ENCODE data around the gene ASCC1.

DNA sequence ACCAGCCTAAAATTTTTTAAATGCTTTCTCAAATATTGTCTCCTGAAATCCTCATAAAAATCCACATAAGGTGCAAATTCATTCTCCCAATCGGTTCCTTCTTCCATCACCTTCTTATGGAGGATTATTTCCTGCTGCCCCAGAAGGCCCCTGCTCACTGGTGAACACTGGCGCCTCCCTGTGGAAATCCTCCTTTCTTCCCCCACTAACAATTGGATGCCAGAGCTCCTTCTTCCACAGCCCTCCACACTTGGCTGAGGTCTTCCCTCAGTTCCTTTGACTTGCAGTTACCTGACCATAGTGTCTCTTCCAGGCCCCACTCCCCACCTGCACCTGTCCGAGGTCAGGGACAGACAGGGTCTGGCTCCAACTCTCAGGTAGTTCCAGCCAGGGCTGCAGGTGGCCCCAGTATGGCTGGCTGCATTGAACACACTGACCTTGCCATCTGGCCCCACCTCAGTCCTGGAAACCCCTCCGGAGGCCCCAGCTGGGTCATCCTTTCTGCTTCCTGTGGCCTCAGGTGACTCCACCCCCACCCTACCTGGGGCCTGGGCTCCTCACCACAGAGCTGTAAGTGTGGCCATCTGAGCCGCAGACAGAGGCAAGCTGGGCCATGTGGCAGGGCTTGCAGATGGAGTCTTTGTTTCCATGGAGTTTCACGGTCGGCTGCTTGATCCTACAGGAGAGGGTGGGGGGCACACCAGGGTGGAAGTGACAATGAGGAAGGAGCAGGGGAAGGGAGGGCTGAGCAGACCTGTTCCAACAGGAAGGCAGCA lies 146.1 kb downstream of the ASCC1 start:
- TF ChIP-seq ZNF274 (IDR thresholded peaks at IDR 0.05; ENCODE audit: low read depth, low read length) (no peak), YY1 (IDR thresholded peaks at IDR 0.05; ENCODE audit: insufficient read depth, insufficient read length) (no peak)

Measured in NT2/D1 (cell line).